Pulmonary artery endothelial cell (primary cell): ENCODE data around the gene KCNIP2. TPM values are rescaled to one million over a fixed set of nuclear protein-coding genes. Genes with fewer than 3 reads are reported as not detected.
A peak's percentile ranks its signal among the peaks of the same experiment; 100 is the strongest.
"Not testable (repeated sequence)": the region's sequence is repeated elsewhere in the genome, so short reads cannot be mapped to it uniquely, and the experiment has no call there.

Experiments
- DNase-seq: peaks from one replicate; pipeline ENCODE4 v3.0.0-alpha.2; 2011; ENCODE audit warnings: low read depth, low spot score
- total RNA-seq: library from RNA; depleted of rRNA; stranded (reverse); fragments of >200 nt; gene quantifications from 2 replicates; pipeline ENCODE4 v1.2.3, GENCODE V29; 2014

Gene KCNIP2
- total RNA-seq, 1 donor from 2014 or later, result 0.07 TPM

GRCh38 chr10:101828766-101829551 is 14.6 kb downstream of the KCNIP2 start:
- no peak for DNase-seq

GRCh38 chr10:101827919-101828600 is 15.5 kb downstream of the KCNIP2 start:
- no peak for DNase-seq

DNA sequence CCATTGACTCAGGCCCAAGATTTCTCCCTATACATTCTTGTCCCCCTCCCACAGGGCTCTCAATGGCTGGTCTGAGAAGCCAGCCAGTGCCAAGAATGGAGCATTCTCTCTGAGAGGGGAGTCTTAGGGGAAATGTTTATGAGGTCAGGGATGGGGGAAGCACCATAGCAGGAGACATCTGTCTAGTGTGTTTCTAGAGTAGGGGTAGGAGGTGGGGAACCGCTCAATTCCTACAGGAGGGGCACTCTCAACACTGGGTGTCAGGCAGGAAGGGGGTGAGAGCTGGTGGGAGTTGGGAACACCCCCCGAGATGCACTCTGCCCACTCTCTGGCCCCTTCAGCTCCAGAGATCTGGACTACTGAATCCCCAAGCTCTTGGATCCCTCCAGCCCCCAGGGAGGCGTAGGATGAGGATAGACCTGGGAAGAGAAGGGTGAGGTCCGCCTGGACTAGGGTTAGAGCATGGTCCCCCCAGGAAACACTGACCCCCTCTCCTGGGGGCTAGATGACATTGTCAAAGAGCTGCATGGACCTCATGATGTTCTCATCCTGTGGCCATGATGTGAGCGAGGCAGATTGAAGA is 16.7 kb downstream of the KCNIP2 start:
- no peak for DNase-seq

DNA sequence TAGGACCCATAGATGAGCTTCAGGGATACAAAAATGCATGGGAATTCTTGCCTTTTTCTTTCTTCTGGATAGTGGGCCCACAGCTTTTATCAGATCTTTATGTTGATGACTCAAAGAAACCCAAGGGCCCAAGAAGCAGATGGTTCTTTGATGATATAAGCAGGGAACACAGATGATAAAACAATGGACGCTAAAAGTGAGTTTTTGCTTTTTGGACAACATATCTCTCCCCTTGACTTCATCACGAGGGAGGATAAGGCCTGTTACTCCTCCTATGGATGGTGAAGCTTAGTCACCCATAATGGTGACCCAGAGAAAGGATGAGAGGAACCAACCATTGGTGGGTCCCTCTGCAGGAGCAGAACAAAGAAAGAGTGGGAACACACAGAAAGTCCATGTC is 18.9 kb downstream of the KCNIP2 start:
- DNase-seq, result no peak

DNA sequence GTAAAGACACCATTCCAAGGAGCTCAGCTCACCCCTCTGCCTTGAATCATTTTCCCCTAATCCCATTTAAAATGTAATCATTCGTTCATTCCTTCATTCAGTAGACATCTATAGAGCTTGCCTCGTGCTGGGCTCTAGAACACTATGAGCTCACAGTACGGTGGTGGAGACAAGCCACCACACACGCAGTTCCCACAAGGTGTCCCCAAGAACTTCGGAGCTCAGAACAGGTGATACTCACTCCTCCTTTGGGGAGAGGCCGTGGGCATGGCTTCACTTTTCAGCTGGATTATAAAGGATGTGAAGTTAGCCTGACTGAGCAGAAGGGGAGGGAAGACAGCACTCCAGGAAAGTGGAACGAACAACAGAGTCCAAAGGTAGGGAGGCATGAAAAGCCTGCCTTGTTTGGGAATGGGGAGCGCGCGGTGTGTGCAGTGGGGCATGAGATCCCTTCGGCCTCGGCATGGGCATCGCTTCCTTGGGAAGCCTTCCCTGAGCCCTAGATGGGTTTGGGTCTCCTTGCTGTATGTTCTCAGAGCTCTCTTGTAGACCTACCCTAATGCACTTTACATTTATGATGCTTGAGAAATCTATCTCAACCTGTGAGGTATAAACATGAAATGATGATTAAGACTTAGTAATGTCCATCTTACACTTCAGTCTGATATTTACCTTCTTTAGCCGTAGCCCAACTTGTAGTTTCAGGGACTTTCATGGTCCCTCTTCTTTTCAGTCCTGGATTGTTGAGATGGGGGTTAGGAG is 24.5 kb downstream of the KCNIP2 start:
- DNase-seq, result no peak

- peak; percentile 100 for DNase-seq
Measured at GRCh38 chr10:101818119-101818871, 25.3 kb downstream of the KCNIP2 start, which contains the start of gene OGA. Gene OGA (minus strand): TSS chr10:101818444. CDS start chr10:101818022, 422 bp downstream.

GRCh38 chr10:101817337-101818118 is 26.1 kb downstream of the KCNIP2 start:
- peak; percentile 83 for DNase-seq

DNA sequence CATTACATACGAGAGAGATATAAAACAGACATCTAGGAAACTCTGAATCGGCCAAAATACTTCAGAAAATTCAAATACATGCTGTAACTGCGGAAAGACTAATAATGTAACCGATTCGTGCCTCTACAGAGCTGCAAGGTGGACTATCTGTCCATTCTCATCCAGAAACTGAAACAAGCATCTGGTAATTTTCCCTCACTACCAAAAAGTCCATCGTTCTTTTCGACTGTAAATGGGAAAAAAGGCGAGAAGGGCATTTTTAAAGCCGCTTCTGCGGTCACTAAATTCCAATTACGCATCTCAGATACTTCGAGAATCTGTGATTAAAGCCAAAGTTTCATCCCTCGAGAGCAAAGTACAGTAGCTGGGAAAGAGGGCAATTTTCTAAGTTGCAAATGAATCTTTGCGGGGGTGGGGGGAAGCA is 26.7 kb downstream of the KCNIP2 start:
- DNase-seq, result no peak

DNA sequence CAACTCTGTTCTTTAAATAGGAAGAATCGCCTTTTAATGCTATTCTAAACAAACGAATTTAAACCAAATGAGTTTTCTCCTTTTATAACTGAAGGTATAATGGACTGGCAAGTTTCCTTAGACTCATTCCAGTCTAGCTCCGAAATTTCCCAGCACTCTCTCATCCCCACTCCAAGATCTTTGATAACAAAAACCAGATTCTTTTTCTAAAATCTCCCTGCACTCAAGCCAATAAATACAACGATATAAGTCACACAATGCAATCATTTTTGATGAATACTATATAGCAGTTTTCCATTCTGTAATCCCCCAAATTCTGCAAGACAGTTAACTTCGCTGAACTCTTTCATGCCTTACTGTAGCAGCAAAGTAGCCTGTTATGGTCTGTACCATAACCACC is 27.2 kb downstream of the KCNIP2 start:
- DNase-seq, result no peak

DNA sequence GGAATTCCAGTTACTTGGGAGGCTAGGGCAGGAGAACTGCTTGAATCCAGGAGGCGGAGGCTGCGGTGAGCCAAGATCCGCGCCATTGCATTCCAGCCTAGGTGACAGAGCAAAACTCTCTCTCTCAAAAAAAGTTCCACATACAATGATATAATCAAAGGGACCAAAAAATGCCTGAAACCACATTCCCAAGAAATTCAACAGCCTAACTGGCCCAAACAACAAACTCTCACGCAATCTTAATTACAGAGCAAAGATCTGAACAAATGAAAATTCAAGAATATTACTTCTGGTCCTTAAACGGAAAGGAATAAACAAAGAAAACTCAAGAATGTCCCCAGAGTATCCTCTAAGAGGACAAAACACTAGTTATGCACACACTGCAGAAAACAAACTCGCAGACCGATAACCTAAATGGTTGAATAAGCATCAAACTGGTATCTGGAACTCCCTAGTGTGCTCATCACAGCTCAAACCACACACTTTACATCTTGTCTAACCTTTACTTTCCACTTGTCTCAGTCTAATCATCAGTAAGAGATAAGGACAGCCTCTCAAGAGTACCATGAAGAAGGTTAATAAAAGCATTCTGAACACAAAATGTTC is 29.0 kb downstream of the KCNIP2 start:
- DNase-seq, result no peak

DNA sequence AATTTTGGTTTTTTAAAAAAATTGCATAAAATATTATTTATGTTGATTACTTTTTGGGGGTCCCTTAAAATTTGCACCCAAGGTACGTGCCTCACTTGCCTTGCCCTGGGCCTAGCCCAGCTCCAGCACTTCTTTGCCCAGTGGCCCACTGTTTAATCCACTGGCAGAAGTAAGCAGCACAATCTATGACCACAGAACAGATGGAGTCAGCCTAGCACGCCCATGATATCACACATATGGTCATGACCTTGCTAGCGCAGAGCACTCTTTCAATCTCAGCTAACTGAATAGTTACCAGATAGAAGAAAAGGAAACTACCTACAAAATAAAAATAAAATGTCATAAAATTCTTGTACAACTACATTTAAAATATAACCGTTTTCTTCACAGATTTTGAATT is 31.0 kb downstream of the KCNIP2 start:
- DNase-seq, result no peak

DNA sequence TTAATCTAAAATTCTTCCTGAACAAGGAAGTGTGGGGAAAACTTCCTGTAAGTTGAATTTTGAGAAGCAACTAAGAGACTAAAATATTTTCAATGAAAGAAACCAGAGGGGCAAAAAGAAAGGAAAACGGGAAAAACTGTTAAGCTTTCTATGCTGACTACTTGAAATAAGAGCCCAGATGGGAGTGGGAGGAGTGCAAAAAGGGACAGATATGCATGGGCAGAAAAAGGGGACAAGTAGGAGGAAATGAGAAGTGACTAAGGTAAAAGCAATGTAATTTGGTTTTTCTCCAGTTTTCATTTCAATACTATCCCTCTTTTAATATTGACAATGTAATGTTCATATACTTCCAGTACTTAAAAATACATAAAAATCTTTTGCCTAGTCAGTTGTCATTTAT is 36.4 kb downstream of the KCNIP2 start:
- DNase-seq, result no peak

DNA sequence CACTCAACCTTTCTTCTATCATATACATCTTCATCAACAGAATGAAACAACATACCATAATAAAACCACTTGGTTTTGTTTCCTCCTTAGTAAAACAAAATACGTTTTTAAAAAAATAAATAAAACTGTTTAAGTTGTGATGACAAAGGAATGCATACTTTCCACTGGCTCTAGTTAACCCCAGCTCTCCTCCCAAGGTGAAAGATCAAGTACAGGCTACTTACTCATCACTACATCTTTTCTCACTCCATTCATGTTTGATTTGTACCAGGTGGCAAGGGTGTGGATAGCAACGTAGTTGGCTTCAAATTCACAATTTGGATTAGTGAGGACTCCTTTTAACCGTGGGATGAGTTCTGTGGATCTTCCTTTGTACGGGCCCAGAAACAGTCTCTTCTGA is 40.1 kb downstream of the KCNIP2 start:
- DNase-seq, result no peak

DNA sequence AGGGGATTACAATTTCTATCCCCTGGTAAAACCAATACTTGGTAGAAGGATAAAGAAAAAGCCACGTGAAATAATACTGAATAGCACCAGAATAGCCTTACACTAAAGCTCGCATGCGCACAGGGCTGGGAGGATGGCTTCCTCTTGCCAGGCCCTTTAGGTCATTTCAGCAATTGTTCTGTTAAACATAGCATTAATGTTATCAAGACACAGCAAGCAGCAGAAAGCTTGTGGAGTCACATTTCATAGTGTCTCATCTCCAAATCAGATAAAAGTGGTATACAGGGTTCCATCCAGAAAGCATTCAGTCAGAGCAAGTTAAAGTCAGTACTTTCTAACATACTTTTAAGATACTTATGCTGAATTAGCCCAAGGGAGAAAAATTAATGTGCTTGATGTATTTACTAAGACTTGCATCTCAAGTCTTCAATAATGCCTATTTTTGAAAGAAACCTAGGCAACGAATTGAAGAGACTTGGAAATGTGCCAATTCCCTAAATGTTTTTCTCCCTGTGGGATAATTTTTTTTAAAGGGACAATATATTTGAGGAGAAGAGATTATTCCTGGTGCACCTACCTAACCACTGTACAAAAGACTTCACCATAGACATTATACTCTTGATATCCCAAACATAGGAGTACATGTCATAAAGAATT is 46.1 kb downstream of the KCNIP2 start:
- no peak for DNase-seq

DNA sequence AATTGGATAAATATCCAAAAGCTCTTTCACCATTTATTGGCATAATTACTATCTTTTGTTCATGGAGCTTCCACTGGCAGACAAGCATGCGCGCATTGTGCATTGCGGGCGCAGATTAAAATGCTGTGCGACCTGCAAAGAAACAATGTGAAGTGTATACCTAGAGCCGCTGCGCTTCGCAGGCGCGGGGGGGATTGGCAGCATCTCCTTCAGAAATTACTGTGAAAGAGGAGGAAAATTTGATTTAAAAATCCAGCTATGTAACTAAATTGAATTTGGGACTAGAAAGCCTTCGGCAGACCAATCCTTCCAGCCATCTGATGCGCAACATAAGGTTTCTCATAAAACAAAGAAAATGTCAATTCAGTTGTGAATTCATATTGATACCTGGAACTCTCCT is 50.1 kb downstream of the KCNIP2 start:
- DNase-seq, result no peak

DNA sequence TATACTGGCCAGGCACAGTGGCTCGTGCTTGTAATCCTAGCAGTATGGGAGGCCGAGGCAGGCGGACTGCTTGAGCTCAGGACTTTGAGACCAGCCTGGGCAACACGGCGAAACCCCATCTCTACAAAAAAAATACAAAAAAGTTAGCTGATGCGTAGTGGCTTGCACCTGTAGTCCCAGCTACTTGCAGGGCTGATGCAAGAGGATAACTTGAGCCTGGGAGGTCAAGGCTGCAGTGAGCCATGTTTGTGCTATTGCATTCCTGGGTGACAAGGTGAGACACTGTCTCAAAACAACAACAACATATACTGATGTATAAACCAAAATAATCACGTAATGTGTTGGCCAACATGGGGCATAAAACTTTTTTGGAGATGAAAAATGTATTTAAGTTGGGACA is 53.9 kb downstream of the KCNIP2 start:
- no peak for DNase-seq

DNA sequence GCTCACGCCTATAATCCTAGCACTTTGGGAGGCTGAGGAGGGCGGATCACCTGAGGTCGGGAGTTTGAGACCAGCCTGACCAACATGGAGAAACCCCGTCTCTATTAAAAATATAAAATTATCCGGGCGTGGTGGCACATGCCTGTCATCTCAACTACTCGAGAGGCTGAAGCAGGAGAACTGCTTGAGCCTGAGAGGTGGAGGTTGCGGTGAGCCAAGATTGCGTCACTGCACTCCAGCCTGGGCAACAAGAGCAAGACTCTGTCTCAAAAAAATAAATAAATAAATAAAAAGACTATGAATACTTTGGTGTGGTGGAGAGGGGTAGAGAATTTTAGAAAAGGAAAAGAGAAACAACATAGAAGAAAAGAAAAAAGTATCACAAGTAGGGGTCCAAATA is 54.4 kb downstream of the KCNIP2 start:
- DNase-seq, result not testable (repeated sequence)

DNA sequence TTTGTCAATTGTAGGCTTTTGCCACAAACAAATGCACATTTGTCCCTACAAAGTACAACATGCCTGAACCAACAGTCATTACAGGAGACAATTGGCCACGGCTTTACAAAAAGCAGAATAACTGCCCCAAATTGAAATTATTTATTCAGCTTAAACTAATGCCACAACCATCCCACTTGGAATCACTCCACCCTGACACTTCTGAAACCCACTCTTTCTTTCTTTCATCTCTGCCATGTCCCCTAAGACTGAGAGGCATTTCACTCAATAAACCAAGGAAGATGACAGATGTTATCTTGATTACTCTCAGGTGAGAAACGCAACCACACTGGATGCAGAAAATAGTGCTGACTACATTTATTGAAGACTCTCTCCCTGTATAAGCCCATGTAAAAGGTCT is 57.8 kb downstream of the KCNIP2 start:
- no peak for DNase-seq

GRCh38 chr10:101784558-101784957 is 59.0 kb downstream of the KCNIP2 start:
- DNase-seq, result no peak
